ENCODE measurements around the gene GJA4.
A peak's percentile ranks its signal among the peaks of the same experiment; 100 is the strongest.
"Not testable (repeated sequence)": the region's sequence is repeated elsewhere in the genome, so short reads cannot be mapped to it uniquely, and the experiment has no call there.

The GJA4 gene

GRCh38 chr1:34770891-34771504 is 21.8 kb upstream of the GJA4 start:
- DNase-seq, result no peak

GRCh38 chr1:34771573-34772371 is 21.0 kb upstream of the GJA4 start:
- DNase-seq, result no peak

GRCh38 chr1:34773114-34773513 is 19.7 kb upstream of the GJA4 start:
- DNase-seq, result not testable (repeated sequence)

- no peak for DNase-seq
These were observed 17.8 kb upstream of the GJA4 start for GRCh38 chr1:34774957-34775356.

- no peak for DNase-seq
These were observed 15.9 kb upstream of the GJA4 start for GRCh38 chr1:34776911-34777310.

GRCh38 chr1:34777519-34778321 is 15.1 kb upstream of the GJA4 start:
- no peak for DNase-seq

GRCh38 chr1:34778381-34778780 is 14.4 kb upstream of the GJA4 start:
- no peak for DNase-seq

- DNase-seq, result no peak
These were observed 13.8 kb upstream of the GJA4 start for GRCh38 chr1:34779005-34779404.

GRCh38 chr1:34779526-34779925 is 13.3 kb upstream of the GJA4 start:
- no peak for DNase-seq

GRCh38 chr1:34779962-34780361 is 12.8 kb upstream of the GJA4 start:
- no peak for DNase-seq

GRCh38 chr1:34780528-34780927 is 12.3 kb upstream of the GJA4 start:
- DNase-seq, result no peak

GRCh38 chr1:34781071-34781843 is 11.5 kb upstream of the GJA4 start, which contains the start of gene GJB3:
Gene GJB3, plus strand, starts transcription at chr1:34781214. Its CDS starts 3,549 bp downstream, at chr1:34784763.
- no peak for DNase-seq

- no peak for DNase-seq
These were observed 10.9 kb upstream of the GJA4 start for GRCh38 chr1:34781844-34782391.

GRCh38 chr1:34784751-34785221 is 8.0 kb upstream of the GJA4 start:
- no peak for DNase-seq

- no peak for DNase-seq
These were observed 7.4 kb upstream of the GJA4 start for GRCh38 chr1:34785231-34785874.

- no peak for DNase-seq
These were observed 6.8 kb upstream of the GJA4 start for GRCh38 chr1:34785875-34786470.

- DNase-seq, result peak; percentile 38
These were observed 6.1 kb upstream of the GJA4 start for GRCh38 chr1:34786521-34787325.

- no peak for DNase-seq
These were observed 5.1 kb upstream of the GJA4 start for GRCh38 chr1:34787461-34788420.

GRCh38 chr1:34790985-34791384 is 1.8 kb upstream of the GJA4 start:
- no peak for DNase-seq
